ENCODE measurements around the gene ARMH4.

The ARMH4 gene

DNA sequence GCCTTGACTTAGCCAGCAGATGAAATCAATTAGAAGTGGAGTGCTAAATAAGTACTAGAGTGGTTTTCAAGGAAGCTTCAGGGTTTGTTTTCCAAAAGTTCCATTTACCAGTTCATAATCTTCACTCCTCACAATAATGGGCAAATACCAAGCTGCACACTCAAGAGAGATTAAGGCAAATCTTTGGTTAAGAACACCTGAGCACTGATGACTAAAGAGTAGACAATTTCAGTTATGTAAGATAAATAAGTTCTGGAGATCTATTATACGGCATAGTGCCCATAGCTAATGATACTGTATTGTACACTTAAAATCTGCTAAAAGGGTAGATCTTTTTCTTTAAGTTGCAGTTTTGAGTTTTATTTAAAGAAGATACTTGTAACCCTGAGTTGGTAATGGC lies 125.0 kb downstream of the ARMH4 start:
- DNase-seq = no peak

DNA sequence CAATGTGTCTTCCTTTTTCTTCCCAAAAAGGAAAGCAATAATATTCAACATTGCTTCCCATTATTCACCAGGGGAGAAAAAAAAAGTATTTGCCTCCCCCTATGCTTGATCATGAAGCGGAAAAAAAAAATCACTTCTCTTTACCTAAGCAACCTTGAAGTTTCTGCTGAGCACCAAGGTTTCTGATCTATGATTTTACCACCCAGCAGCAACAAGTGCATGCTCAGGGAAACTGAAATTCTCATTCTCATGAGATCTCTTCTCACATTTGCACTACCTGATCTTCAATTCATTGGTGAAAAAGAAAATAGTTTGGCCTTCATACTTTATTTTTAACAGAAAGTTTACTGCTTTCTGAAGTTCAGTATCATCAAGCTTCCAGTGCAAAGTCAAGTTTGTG lies 125.8 kb downstream of the ARMH4 start:
- no peak for DNase-seq

DNA sequence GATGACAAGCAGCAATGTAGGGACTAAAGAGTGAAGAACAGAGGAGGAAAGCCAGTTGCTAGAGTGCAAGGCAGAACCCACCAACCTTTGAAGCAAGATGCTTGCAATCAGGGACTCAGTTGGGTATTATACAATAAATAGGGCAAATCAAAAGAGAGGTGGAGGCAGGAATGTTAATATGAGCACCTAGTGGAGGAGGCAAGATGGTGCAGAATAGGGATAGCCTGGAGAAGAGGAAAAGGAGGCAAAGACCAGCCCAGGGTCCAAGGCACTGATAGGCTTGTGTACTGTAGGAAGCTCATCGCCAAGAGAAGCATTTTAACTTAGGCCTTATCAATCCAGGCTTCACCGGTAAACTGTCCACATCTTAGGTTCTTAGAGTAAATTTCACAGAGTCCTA lies 137.2 kb downstream of the ARMH4 start:
- no peak for DNase-seq

DNA sequence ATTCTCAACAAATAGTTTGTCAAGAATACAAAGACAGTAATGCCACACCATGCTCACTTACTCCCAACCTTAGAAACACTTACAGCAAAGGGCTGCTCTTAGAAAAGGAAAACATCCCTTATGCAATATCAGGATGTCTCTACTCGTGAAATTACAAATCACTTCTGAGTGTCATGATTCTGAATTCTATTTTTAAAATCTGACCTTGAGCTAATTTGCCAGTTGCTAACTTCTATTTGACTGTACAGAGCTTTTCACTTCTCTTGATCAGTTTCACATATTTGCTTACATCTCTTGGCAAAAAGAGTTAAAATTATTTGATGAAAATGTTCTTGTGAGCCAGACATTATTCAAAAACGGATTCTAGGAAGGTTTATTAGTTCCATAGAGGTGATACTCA lies 149.4 kb downstream of the ARMH4 start:
- DNase-seq = no peak

DNA sequence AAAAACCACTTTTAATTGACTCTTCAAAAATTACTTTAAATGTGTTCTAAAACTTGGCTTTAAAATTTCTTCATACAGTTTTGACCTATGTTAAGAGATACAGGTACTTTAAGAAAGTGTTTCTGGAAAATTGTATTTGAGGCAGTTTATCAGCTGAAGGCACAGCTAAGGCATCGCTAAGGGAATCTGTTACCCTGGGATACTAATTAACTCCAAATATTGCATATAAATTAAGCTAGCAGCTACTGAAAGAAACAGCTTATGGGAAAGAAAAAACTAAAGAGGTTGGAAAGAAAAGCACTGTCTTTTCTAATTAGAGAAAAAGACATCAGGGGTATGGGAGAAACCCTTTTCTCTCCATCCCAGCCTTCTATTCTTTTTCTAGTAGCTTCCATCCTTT lies 152.0 kb downstream of the ARMH4 start:
- no peak for DNase-seq

DNA sequence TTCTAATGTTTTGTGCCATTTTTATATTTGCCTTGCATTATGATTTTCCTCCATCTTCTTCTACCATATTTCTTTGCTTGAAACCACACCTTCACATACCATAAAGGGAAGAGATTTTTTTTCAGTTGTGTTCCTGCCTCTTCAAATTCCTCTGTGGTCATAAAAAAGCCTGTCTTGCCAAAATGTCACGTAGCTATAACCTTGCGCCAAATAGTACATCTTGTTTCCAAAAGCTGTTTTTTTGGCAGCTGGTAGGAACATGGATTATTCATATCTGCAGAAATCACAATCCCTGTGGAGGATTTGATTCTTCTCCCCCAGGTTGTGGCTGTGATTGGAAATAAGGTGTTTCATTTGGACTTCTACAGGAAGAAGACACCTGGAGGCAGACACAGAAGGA lies 152.5 kb downstream of the ARMH4 start:
- DNase-seq = no peak

DNA sequence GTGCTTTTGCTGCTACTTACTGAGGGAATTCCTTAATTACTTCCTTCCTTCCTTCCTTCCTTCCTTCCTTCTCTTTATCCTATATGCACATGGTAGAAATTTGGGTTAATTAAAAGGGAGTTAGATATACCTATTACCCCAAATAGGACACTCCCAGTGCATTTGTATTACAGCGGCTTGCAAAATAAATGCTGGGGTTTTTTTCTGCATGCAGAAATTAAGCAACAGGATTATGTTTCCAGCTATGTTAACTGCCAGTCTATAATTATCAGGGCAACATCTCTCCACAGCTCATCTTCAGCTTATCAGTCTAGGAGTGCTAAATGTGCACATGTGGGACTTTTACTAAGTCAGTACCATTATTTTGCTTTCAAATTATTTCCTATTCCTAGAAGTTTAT lies 153.2 kb downstream of the ARMH4 start:
- DNase-seq = no peak

DNA sequence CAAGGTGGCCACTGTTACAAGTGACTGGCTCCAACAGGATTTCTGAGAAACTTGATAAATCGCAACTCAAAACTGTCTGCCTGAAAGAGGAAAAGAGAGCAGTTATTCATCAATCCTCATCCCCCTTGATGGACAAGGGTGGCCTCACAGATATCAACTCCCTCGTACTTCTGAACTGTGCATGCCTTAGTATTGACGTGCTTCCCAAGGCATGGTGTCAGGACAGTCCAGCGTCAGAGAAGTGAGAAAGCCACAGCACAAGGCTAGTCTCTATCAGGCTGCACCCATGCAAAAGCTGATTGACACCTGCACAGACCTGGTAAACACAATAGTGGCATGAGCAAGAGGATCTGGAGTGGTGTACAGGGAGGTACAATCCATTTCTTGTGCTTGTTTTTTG lies 160.7 kb downstream of the ARMH4 start:
- DNase-seq = no peak

DNA sequence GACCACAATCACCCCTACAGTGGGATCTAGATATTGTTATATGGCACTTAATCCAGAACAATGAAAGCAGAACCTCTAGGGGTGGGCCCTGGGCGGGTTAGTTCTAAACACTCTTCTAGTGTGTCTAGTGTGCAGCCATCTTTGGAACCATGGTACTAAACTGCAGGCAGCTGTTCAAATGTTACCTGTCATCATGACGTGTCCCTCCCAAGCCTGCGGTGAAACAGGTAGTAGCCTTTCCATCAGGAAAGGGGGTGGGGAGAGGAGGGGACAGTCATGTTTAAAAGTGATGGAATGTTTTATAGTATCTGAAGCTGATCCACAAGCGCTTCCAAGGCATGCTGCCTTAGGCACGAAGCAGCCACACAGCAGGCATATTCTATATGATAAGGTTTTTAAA lies 163.6 kb downstream of the ARMH4 start:
- no peak for DNase-seq

DNA sequence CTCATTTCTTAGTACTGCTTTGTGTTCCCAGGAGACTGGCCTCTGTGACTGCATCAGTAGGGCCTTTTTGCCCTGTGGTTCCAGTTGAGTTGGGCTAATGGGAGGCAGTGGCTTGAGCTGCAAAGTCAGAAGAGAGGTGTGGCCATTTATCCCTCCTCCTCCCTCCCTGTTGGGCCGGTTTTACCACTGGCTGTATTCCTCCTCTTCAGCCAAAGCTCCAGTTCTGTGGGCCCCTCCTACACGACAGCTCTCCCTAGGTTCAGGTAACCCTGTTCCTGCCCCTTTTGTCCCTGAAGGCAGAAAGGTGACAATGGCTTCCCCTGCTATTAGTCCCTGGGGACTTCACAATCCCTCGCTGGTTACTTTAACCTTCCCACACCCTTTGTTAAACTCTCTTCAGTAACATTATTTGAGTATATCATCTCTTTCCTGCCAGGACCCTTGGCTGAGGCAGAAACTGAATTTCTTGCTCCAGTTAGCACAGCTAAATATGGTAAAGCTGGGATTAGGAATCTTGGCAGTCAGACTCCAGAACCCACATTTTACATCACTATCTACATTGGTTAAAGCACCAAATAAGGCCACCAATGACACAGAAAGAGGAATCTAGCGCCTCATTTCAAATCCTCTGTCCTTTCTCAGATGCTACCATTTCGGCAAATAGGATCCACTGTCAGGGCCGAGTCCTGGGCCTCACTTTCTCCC lies 164.3 kb downstream of the ARMH4 start:
- DNase-seq = no peak

DNA sequence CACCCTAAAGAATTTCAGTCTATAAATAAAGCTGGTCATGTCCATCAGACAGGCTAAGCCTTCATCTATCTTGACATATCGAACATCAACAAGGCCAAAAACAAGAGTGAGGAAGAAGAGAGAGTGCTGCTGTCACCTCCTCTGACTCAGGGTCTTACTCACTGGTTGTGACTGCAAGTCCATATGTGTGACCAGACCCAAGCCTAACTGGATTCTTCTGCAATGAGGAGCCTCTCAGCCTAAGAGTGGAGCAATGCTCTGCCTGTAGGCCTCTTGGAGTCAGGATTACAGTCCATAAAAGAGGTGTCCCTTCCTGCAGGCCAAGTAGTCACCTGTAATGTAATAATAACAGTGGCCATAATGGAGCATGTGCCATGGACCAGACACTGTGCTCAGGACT lies 165.0 kb downstream of the ARMH4 start:
- no peak for DNase-seq

DNA sequence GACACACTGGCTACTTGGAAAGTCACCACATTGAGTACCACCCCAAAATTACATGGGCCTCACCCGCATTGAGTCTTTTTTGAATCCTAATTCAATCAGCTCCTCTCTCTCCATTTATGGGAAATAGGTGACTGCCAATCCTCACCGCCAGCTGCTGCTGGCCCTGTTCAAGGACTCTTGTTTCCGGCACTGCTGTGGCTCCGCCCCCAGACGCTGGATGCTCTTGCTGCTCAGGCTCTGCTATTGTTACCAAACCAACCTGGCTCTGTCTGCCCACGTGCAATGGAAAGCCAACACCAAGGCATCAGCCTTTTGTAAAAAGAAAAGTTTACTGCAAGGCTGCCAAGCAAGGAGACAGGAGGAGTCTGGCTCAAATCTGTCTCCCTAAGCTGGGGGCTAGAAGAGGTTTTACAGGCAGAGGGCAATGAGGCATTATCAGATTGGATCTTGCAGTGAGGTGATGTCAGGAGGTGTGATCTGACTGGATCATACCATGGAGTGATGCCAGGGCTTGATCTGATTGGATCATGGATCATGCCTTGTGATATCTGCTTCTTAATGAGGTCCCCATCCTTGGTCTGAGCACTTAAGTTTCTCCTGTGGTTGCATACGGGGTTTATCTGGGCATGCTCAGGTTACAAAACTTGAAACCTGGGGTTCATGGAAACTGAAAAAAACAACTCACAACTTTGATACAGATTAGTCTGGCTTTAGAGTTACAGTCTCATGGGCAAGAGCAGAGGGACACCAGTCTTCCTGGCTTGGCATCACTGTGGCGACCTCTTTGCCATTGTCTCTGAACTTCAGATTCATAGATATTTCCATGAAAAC lies 169.0 kb downstream of the ARMH4 start:
- DNase-seq = no peak

DNA sequence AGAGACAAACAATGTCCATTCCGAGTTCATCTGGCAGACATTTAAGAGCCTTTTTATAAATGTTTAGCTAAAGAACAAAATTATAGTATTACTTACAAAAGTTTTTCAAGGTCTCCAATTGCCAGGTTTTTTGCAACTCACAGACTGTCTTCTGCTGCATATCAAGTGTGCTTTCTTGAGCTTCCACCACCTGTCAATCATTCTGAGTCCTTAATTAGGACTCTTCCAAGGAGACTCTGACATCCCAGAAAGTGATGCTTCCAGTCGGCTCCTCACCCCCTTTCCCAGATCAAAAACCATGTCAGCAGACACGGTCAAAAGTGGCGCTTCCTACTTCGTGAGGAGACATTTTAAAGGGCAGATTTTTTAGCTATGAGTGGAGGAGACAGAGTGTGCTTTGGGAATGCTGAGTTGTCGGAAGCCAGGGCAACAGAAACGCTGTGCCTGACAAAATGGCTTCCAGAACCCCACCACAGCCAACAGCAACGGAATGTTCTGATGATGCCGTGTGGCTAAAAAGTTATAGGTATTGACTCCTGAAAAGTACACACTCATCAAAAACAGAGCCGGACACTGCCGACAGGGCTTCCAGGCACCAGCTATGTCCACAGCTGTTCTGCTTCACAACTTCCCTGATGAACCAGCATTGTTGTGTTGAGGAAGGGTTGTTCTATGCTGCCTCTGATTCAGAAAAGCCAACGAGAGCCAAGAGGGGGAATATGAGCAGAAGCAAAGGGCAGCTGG lies 170.0 kb downstream of the ARMH4 start:
- DNase-seq = no peak

DNA sequence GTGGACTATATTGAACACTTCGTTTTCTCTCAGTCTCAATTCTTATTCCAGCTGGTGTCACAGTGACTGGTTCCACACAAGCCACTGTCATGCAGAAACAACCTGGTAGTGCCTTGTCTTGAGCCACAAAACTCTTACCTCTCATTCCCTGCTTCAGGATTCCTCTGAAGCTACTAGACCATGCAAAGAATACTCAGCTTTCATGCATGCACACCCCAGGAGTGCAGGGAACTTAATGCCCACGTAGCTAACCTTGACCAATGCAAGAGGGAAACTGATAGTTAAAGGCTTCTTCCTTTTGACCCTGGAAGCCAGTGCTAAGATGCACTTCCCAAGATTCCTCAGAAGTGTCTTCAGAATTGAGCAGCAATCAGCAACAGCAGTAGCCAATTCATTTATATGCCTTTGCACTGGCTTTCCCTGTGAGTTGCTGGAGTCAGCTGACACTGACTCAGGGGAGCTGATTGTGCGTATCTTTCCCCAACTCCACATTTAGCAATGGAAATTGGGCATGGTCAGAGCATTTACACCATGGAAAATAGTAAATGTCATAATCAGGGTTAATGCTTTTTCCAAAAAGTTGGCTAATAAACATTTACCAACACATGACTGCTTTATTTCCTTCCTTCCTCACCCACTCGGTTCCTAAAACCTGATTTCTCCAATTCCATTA lies 172.5 kb downstream of the ARMH4 start:
- no peak for DNase-seq

DNA sequence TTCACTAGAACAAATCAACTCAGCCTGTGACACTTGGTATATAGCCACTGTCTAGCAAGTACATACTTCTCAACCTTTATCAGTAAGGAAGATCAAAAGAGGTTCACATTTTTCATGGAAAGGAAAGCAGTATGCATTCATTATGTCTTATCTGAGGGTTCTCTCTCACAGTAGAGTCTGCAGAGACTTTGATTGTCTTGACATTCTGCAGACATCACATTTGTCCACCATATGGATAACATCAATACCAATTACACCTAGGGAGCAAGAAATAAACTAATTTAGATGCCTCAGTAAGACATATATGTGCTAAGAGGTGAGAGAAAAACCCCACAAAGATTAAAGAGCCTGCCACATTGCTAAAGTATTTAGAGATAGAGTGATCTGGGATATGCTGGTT lies 175.3 kb downstream of the ARMH4 start:
- no peak for DNase-seq

DNA sequence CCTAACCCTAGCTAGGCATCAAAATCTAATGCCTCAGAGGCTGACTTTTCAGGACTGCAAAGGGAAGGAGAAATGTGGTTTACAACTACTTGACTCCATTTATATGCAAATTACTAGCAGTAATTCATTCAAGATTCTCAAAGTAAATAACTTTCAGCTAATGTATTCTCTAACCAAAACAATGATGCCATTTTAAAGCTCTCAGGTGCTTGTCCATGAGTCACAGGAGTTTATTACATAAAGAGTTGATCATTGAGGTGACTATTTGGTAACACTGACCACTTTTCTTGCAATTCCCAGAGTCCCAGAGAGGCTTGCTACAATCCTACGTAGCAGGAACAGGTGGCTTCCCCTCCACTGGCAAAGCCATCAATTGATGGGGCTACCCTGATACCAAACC lies 177.1 kb downstream of the ARMH4 start:
- DNase-seq = no peak

DNA sequence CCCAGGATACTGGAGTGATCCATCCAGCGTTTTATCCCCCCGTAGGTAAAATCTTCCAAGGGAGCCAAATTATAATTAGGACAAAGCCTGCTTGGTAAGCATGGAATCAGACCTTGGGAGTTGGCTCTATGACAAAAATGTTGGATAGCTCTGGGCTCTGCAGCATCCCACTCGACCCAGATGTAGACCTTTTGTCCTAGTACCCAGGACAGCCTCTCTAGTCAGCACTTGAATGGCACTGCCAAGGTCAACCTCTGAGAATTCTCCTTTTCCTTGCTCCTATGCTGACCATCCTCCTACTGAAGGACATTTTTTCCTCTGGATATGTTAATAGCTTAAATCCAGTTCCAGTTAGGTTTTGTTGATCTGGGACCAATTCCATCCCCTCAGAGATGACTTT lies 181.4 kb downstream of the ARMH4 start:
- no peak for DNase-seq

DNA sequence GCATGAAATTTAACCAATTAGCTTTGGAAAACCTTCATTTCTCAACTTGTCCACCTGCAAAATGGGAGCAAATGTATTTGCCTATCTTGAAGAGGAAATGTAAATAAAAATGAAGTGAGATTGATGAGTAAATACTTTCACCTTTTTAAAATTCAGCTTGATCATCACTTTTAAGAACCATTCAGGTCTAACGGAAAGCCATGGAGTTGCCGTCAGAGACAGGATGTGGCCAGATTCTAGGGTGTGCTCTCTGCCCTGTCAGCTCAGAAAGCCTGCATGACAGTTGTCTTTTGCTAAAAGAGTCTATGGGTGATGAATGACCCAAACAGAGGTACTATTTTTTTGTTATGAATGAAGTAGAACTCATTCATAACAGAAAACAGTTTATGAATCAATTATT lies 181.8 kb downstream of the ARMH4 start:
- no peak for DNase-seq

DNA sequence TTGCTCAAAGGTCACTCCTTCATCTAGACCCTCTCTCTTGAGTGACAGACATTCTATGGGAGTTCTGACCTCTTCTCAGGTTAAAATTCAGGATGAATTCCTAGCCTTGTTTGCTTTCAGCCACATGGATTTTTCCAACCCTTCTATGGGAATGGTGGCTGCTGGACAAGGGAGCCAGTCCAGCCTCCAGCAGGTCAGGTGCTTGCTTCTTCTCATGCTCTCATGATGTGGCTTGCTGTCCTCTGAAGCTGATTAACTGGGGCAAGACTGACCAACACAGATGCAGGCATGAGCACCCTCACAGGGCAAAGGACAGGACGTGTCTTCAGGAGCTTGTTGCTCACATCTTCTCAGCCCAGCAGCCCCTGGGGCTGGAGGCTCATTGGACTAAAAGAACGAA lies 188.9 kb downstream of the ARMH4 start:
- DNase-seq = no peak

DNA sequence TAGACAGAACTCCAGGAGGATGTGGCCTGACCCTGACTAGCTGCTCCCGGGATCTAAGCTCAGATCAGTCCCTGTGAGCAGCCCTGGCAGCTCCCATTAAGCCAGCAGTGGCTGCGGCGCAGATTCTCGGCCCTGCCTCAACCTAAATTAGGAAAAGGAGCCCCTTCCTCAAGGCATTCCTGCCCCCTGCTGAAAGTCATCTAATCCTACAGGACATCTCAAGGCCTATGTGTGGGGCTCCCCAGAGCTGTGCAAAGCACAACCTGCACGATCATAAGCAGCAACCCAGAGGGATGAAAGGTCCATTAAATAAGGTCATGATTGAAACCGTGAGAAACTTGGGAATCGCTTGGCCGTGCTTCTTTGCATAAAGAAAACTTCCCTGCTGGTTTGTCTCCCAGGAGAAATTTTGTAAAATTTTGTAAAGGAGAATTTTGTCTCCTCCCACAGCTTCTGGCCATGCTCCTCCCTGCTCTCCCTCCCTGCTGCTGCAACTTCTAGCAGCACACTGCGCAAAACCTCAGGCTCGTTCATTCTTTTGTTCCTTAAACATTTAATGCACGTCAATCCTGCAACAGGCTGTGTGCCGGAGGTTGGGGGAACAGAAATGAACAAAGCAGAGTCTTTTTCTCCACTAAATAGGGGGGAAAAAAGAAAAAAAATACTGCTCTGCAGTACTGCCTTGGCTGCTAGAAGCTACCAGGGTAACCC lies 189.5 kb downstream of the ARMH4 start:
- DNase-seq = no peak

DNA sequence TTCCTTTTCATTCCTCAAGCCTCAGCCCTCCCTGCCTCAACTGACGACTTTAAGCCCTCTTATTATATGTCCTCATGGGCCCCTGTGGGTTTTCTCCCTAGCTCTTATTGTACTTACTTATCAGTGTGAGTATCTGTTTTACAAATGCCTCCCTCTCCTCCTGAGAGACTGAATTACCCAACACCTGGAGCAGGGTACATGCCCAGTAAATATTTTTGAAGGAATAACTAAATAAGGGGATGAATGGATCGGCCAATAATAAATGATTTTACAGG lies 190.3 kb downstream of the ARMH4 start:
- DNase-seq = no peak

DNA sequence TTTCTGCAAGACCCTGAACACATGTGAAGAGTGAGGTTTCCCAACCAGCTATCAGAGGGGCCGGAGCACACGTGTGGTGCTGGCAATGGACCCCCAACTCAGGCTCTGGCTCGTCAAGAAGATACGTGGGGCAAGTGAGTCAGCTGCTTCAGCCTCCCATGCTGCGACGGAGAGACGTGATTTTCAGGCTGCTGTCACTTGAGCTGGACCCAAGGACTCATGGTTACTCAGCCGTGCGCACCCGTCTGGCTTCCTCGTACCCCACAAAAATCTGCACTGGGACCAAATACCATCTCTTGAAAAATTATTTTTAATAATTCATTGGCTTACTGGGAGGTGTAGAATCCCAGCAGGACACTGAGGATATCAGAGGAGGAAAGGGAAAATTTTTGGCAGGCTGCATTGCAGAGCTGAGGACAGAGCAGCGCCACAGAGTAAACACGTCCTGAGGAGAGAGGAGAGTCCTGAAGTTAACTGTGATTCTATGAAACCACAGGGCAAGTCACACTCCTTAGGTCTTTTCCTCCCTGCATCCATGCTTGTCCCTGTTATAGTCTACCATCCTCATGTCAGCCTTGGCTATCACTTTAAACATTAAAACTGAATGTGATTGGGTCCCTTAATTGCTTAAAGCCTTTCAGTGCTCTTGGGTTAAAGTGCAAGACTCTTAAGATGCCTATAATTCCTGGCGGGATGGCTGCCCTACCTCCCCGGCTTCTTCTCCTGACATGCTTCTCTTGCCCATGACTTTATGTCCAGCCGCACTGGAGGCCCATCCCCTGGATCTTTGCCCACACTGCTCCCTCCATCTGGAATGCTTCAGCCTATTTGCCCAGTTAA lies 190.8 kb downstream of the ARMH4 start:
- no peak for DNase-seq
